Adrenal gland (tissue), 5 donors: ENCODE data around the gene PNPLA5.

Experiments
- CTCF ChIP-seq, 6 experiments: fragments of 450-650 bp in 4 of 6; fragments of 200-600 bp in 2 of 6; sonication (generic) in 1 of 6; IDR thresholded peaks; 1 replicate in 5 of 6; 2 replicates in 1 of 6; pipeline versions ENCODE4 v1.5.1 to v1.8.0; 2016 to 2021; ENCODE audit warnings: antibody characterized with exemption in 6 of 6, mild to moderate bottlenecking in 2 of 6, moderate library complexity in 1 of 6
- POLR2A ChIP-seq, 2 donors: fragments of 450-650 bp; IDR thresholded peaks; one replicate each; pipeline ENCODE4 v1.6.1; 2017; ENCODE audit warnings: antibody characterized with exemption in 2 of 2, mild to moderate bottlenecking in 2 of 2, moderate library complexity in 1 of 2
- donor health status: DM: no; HTN: no; CAD: no.

GRCh38 chr22:43886231-43886630 is 5.6 kb downstream of the PNPLA5 start:
- no peak for TF ChIP-seq POLR2A (IDR thresholded peaks at IDR 0.05)
- no peak for TF ChIP-seq CTCF (IDR thresholded peaks at IDR 0.05)
